Spleen (tissue), 11 donors: ENCODE data around the gene TNS4. TPM values are rescaled to one million over a fixed set of nuclear protein-coding genes. Genes with fewer than 3 reads are reported as not detected.
A peak's percentile ranks its signal among the peaks of the same experiment; 100 is the strongest.

ENCODE experiments used
- DNase-seq: peaks from one replicate; pipeline ENCODE4 v3.0.0-alpha.2; 2020
- H3K27ac ChIP-seq, 8 donors: fragments of 200-600 bp; sonication (generic) in 7 of 8; 1 replicate in 4 of 8; 2 replicates in 4 of 8; pipeline versions ENCODE4 v1.5.0 to v1.8.0; 2016 to 2021; ENCODE audit warnings: inconsistent platforms in 4 of 8, mild to moderate bottlenecking in 4 of 8, moderate library complexity in 1 of 8
- H3K27me3 ChIP-seq, 7 donors: fragments of 200-600 bp; sonication (generic) in 6 of 7; replicated peaks in 1 of 7; 1 replicate in 4 of 7; 2 replicates in 3 of 7; pipeline versions ENCODE4 v1.5.0 to v1.8.0; 2016 to 2021; ENCODE audit warnings: inconsistent platforms in 3 of 7, mild to moderate bottlenecking in 1 of 7
- H3K36me3 ChIP-seq, 6 donors: fragments of 200-600 bp; sonication (generic) in 5 of 6; 1 replicate in 4 of 6; 2 replicates in 2 of 6; pipeline versions ENCODE4 v1.5.0 to v1.8.0; 2016 to 2021; ENCODE audit warnings: inconsistent platforms in 2 of 6
- H3K4me1 ChIP-seq, 6 donors: fragments of 200-600 bp; sonication (generic) in 5 of 6; 1 replicate in 3 of 6; 2 replicates in 3 of 6; pipeline versions ENCODE4 v1.5.0 to v1.8.0; 2016 to 2021; ENCODE audit warnings: inconsistent platforms in 3 of 6
- H3K4me3 ChIP-seq, 8 donors: fragments of 200-600 bp; sonication (generic) in 7 of 8; 1 replicate in 4 of 8; 2 replicates in 4 of 8; pipeline versions ENCODE4 v1.5.0 to v1.8.0; 2016 to 2021; ENCODE audit warnings: inconsistent platforms in 4 of 8, mild to moderate bottlenecking in 4 of 8, moderate library complexity in 2 of 8
- H3K9me3 ChIP-seq, 8 donors: fragments of 200-600 bp; sonication (generic) in 7 of 8; 1 replicate in 4 of 8; 2 replicates in 4 of 8; pipeline versions ENCODE4 v1.5.0 to v1.8.0; 2016 to 2021; ENCODE audit warnings: inconsistent platforms in 4 of 8
- CTCF ChIP-seq, 11 experiments: fragments of 200-600 bp in 7 of 11; fragments of 450-650 bp in 4 of 11; sonication (generic) in 4 of 11; IDR thresholded peaks in 8 of 11; conservative IDR thresholded peaks in 3 of 11; 1 replicate in 7 of 11; 2 replicates in 4 of 11; pipeline versions ENCODE4 v1.4.0 to v1.8.0; 2016 to 2021; ENCODE audit warnings: antibody characterized with exemption in 11 of 11, inconsistent platforms in 4 of 11, mild to moderate bottlenecking in 1 of 11
- POLR2A ChIP-seq, 3 donors: fragments of 450-650 bp; IDR thresholded peaks; one replicate each; pipeline ENCODE4 v1.5.1; 2017; ENCODE audit warnings: antibody characterized with exemption in 3 of 3, mild to moderate bottlenecking in 1 of 3
- POLR2AphosphoS5 ChIP-seq, 3 donors: sonication (generic); formaldehyde crosslinking; IDR thresholded peaks; one replicate each; pipeline ENCODE4 v1.5.1; 2017; ENCODE audit warnings: antibody characterized with exemption in 3 of 3
- WGBS, 5 donors: extraction: QIAGEN DNeasy Blood & Tissue Kit in 3 of 5; methylation state at CpG; one replicate each; pipeline versions ENCODE4 v1.1.5 to v1.1.7; 2013 to 2018; 5-methylcytosine and 5-hydroxymethylcytosine counted together
- intact Hi-C: fragments of 100-400 bp; cut with DNase I; formaldehyde crosslinking; loops from one replicate; pipeline ENCODE4 v1.15.0; 2023; ENCODE audit warnings: low total_unique reads
- polyA plus RNA-seq, 3 donors: library from polyadenylated mRNA; stranded (reverse); fragments of 200-250 nt; gene quantifications; one replicate each; pipeline ENCODE4 v1.2.1, GENCODE V29; 2013
- total RNA-seq, 7 donors: library from RNA; depleted of rRNA in 3 of 7; stranded (reverse); fragments of >200 nt in 3 of 7; fragmentation: NEBNext Ultra II Directional in 4 of 7; extraction: Animal tissue kit (Norgen Biotek cat#: 25700) in 4 of 7; gene quantifications; one replicate each; pipeline versions ENCODE4 v1.1.0 to v1.2.1, GENCODE V29; 2016 to 2021
- donor health status: healthy with polysubstance abuse.
- donor health status: DM: no; HTN: no; CAD: no; lungs with moderate emphysema.
- donor health status: DM: no; HTN: no; CAD: no.
- donor health status: Bipolar disorder and iron deficiency.
- donor health status: healthy.
- donor health status: DM: no; HTN: no; CAD: no.
- donor health status: DM: yes; HTN: yes; CAD: no.

The TNS4 gene
- total and polyA plus RNA-seq, 10 donors, result 0.14 to 1.3 (median 0.37) TPM; not detected in 1

- no peaks in the 10 kb centered on the region for H3K36me3 ChIP-seq
- peak overlapping the region in 5 of 8 donors; percentile 37 to 64 (median 44) for H3K27ac ChIP-seq
- no peaks in the 10 kb centered on the region for H3K9me3 ChIP-seq
- TF ChIP-seq CTCF (IDR thresholded peaks at IDR 0.05 in 8 of 11, conservative IDR thresholded peaks at IDR 0.05 in 3 of 11) (no peak), POLR2A (IDR thresholded peaks at IDR 0.05) (no peak), POLR2AphosphoS5 (IDR thresholded peaks at IDR 0.05) (no peak)
- H3K4me3 ChIP-seq, result peak overlapping the region in 5 of 8 donors; percentile 3 to 44 (median 19)
- 72 to 83% (median 78%) methylated on average over 2 of the region's 2 CpGs for WGBS, 5 donors
- intact Hi-C loops, result no loop called here
- peaks cover 25 to 70% (median 39%) of the 10 kb centered on the region in 6 donors for H3K4me1 ChIP-seq
- peak; percentile 41 for DNase-seq
- H3K27me3 ChIP-seq, result peaks cover 0 to 5% (median 0%) of the 10 kb centered on the region in 7 donors
These were observed 15.9 kb upstream of the TNS4 start for GRCh38 chr17:40517286-40517662.

- peak overlapping the region in 5 of 8 donors; percentile 3 to 44 (median 19) for H3K4me3 ChIP-seq
- no peaks in the 10 kb centered on the region for H3K9me3 ChIP-seq
- intact Hi-C loops, result no loop called here
- DNase-seq, result peak; percentile 79
- peaks cover 25 to 70% (median 39%) of the 10 kb centered on the region in 6 donors for H3K4me1 ChIP-seq
- TF ChIP-seq POLR2A (IDR thresholded peaks at IDR 0.05) (no peak), POLR2AphosphoS5 (IDR thresholded peaks at IDR 0.05) (peak in 1 of 3 donors; percentile 49)
- peak overlapping the region in 5 of 8 donors; percentile 37 to 64 (median 44) for H3K27ac ChIP-seq
- WGBS, 5 donors, result 7 to 20% (median 12%) methylated on average over 3 of the region's 3 CpGs
- no peaks in the 10 kb centered on the region for H3K36me3 ChIP-seq
- H3K27me3 ChIP-seq, result peaks cover 0 to 5% (median 0%) of the 10 kb centered on the region in 7 donors
These were observed 15.3 kb upstream of the TNS4 start for GRCh38 chr17:40516581-40517285.

- H3K36me3 ChIP-seq, result no peaks in the 10 kb centered on the region
- peaks cover 0 to 5% (median 0%) of the 10 kb centered on the region in 7 donors for H3K27me3 ChIP-seq
- no peak for TF ChIP-seq POLR2AphosphoS5 (IDR thresholded peaks at IDR 0.05)
- DNase-seq, result peak; percentile 77
- peak overlapping the region in 1 of 8 donors; percentile 44 for H3K4me3 ChIP-seq
- no peak overlapping the region for H3K27ac ChIP-seq
- WGBS, 5 donors, result 37 to 54% (median 44%) methylated on average over 11 of the region's 11 CpGs
- peaks cover 25 to 62% (median 39%) of the 10 kb centered on the region in 6 donors for H3K4me1 ChIP-seq
- intact Hi-C loops, result no loop called here
- H3K9me3 ChIP-seq, result no peaks in the 10 kb centered on the region
These were observed 14.1 kb upstream of the TNS4 start for GRCh38 chr17:40515491-40516041.

- peaks cover 25 to 58% (median 39%) of the 10 kb centered on the region in 6 donors for H3K4me1 ChIP-seq
- no peaks in the 10 kb centered on the region for H3K36me3 ChIP-seq
- peak; percentile 64 for DNase-seq
- no peaks in the 10 kb centered on the region for H3K9me3 ChIP-seq
- TF ChIP-seq CTCF (IDR thresholded peaks at IDR 0.05 in 8 of 11, conservative IDR thresholded peaks at IDR 0.05 in 3 of 11), result no peak
- TF ChIP-seq POLR2A (IDR thresholded peaks at IDR 0.05), result no peak
- TF ChIP-seq POLR2AphosphoS5 (IDR thresholded peaks at IDR 0.05), result no peak
- intact Hi-C loops, result no loop called here
- 74 to 94% (median 79%) methylated on average over 3 to 4 of the region's 4 CpGs for WGBS, 5 donors
- no peak overlapping the region for H3K4me3 ChIP-seq
- peaks cover 0 to 5% (median 0%) of the 10 kb centered on the region in 7 donors for H3K27me3 ChIP-seq
- no peak overlapping the region for H3K27ac ChIP-seq
These were observed 13.6 kb upstream of the TNS4 start for GRCh38 chr17:40515011-40515410.
